NCI-H187 treated with DMSO at 0.1 percent for 48 hours (cell line): ENCODE data around the gene NXT1.
"Not testable (repeated sequence)": the region's sequence is repeated elsewhere in the genome, so short reads cannot be mapped to it uniquely, and the experiment has no call there.

Experiments used
- DNase-seq: peaks from one replicate; lab custom pipeline; 2025; lab: John Stamatoyannopoulos, UW

The NXT1 gene

GRCh38 chr20:23350196-23350903 is at the start of gene NXT1:
Gene NXT1 (plus strand): TSS chr20:23350791. CDS start chr20:23354042, 3,251 bp downstream.
- DNase-seq: peak; percentile 18

DNA sequence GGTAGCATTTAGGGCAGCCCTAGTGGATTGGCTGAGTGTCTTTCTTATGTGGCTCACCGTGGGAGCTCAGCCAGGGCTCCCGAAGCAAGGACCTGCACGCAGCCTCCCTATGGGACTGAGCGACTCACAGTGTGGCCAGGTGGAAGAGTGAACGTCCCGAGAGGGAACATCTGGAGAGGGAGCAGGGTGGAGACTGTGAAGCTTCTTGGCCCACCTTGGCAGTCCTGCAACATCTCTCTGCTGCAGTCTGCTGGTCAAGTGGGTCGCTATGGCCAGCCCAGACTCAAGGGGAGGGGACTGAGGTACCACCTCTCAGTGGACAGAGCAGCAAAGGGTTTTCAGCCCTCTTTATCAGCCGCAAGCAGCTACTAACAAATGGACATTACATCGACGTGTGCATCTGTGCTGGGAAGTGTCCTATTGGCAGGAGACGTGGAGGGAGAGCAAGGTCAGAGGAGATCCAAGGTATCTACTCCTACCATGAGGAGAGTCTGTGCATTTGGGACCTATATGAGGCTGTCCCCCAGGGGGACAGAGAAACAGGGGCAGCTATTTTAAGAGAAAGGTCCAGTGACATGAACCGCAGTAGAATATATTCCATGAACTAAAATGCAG is 49.0 kb upstream of the NXT1 start:
- DNase-seq: no peak

DNA sequence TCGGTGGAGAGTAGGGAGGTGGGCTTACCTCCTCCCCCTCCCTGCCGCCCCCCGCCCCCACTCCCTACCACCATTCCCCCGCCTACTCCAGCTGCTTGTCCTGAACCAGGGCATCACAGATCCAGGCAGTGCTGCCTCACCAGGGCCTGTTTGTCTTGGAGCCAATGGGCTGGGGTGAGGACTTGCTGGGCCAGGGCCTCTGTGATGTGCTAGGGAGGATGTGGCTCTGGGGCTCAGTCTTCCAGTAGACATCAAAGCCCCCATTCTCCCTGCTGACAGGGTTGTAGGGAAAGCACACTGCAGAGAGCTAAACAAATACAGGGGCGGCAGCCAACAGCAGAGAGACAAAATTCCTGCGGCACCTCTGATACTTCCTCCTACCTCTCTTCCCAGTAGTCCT is 48.2 kb upstream of the NXT1 start:
- no peak for DNase-seq

DNA sequence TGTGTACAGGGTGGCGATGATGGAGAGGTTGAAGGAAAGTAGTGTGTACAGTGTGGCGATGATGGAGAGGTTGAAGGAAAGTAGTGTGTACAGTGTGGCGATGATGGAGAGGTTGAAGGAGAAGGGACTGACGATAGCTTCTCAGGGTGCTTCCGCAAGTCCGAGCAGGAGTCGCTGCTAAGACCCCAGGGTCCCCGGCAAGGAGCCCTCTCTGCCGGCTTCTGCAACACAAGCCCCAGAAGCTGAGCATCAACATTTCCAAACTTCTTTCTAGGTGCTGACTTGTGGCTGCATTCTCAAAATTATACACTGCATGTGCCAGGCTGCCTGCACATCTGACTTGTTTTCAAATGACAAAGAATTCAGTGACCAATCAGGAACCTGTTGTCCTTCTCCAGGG is 47.8 kb upstream of the NXT1 start:
- no peak for DNase-seq

DNA sequence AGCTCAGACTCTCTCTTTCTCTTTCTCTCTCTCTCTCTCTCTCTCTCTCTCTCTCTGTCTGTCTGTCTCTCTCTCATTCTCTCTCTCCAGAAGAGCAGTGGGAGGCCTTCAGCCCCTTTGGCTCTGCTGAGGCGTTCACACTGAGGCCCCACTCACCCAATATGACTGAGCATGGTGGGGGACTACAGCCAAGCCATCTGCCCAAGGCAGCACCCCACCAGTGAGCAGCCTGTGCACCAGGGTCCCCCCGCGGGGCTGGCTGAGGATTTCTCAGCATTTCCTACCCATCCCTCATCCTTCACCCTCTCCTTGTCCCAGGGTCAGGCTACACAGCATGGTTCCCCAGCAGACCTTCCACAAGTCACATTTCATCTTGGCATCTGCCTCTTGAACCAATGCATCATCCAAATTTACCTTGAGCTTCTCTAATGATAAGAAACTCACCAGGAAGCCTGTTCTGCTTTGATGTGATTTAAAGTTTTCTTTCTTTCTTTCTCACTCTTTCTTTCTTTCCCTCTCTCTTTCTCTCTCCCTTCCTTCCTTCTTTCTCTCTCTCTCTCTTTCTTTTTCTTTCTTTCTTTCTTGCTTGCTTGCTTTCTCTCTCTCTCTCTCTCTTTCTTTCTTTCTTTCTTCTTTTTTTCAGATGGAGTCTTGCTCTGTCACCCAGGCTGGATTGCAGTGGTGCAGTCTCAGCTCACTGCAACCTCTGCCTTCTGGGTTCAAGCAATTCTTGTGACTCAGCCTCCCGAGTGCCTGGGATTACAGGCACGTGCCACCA is 47.1 kb upstream of the NXT1 start:
- no peak for DNase-seq

DNA sequence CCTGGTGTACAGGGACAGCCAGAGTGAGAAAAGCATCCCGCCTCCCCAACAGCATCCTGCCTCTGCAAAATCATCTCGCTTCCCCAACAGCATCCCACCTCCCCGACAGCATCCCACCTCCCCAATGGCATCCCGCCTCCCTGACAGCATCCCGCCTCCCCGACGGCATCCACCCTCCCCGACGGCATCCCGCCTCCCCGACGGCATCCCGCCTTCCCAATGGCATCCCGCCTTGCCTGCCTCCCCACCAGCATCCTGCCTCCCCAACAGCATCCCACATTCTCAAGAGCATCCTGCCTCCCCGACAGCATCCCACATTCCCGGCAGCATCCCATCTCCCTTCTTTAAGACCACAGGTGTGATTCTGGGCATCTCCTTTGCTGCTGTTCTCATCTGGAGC is 46.0 kb upstream of the NXT1 start:
- no peak for DNase-seq

DNA sequence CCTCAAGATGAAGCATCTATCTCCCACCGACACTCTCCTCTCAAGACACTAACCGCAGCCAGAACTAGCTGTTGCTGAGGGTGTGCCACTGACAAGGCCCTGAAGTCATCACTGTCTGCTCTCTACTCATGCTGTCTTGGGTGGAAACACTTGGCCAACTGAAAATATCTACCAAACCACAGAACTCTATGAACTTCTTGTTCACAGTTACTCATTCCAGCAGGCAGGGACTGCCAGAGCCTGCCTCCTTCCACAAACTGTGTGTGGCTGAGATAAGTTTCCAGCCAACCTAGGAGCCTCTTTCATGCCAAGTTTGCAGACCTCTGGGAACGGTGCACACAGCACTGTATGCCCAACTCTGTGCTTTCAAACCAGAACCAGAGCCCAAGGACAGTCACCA is 45.5 kb upstream of the NXT1 start:
- no peak for DNase-seq

GRCh38 chr20:23307393-23307792 is 43.2 kb upstream of the NXT1 start:
- not testable (repeated sequence) for DNase-seq

DNA sequence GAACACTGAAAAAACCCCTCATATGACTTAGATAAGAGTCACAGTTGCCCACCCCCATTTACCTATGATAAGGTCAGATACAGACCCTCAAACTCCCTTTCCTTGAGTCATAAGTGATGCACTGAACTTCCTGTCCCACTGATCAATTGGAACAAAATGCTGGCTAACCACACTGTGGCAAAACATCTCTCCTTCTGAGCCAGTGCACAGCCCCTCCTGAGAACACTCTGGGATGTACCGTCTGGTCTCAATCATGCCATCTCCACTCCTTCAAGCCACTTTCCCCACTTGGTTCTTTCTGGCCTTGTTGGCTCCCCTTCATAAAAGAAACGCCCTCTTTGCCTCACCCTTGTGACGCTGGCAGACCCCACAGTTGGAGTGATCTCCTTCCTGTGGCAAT is 42.6 kb upstream of the NXT1 start:
- no peak for DNase-seq

DNA sequence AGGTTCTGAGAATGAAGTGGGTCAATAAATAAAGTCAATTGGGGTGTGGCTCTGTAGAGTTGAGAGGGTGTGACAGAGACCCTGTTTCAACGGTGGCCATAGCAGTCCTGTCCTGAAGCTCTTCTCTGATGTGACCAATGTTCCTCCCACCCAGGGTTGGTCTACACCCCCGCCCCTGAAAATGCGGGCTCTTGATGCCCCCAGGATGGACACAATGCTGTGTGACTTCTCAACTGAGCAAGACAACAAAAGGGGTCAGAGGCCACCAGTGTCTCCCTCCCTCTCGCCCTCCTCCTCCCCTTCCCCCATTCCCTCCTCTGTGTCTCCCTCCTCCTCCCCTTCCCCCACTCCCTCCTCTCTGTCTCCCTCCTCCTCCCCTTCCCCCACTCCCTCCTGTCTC is 41.7 kb upstream of the NXT1 start:
- DNase-seq: no peak

DNA sequence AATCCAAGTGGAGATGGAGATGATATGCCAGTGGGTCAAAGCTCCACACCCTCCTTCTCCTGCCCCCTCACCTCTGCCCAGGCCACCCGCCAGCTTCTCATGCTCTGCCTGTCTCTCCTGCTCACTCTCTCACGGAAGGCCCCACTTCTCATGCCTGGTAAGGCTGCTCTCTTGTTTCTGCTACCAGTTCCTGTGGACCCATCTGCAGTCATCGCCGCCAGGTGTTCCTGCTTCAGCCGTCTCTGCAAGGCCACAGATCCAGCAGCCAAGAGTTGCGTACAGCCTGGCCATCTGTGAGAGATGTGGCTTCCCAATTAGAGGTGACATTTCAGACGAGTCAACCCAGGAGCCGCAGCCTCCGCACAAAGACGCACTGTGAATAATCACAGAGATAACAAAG is 40.8 kb upstream of the NXT1 start:
- no peak for DNase-seq

- DNase-seq: no peak
Observed at GRCh38 chr20:23311947-23312506, 38.6 kb upstream of the NXT1 start.

DNA sequence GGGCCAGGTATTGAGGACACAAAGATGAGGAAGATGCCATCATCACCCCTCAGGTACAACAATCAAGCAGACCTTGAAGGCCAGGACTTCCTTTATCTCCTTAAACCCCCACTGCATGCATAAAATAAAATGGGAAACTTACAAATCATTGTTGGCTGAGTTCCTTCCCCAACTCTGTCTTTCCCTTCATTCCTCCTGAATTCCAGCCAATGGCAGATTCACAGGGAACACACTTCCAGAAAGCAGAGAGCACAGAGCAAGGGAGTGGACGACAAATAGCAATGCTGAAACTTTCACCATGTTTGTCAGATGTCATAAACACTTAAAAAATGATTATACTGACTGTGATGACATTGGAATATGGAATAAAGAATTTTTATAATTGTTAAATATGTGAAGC is 37.3 kb upstream of the NXT1 start:
- no peak for DNase-seq

DNA sequence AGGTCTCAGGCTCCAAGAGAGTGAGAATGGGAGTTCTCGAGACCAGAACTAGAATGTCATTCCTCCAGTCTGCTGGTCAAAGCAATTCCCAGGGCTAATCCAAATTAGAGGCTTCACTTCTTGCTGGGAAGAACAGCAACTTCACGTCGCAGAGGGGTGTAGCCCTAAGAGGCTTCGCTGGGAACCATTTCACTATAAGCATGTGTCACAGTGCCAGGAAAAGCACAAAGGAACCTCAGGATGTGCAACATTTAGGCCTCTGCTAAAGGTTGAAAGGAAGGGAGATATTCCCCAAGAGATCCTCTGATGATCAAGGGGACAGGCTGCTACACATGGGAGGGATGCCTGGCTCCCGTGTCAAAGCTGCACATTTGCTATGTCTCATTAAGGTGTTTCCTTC is 35.9 kb upstream of the NXT1 start:
- no peak for DNase-seq

- DNase-seq: no peak
Observed at GRCh38 chr20:23315099-23315498, 35.5 kb upstream of the NXT1 start.

GRCh38 chr20:23316626-23317025 is 34.0 kb upstream of the NXT1 start:
- no peak for DNase-seq

GRCh38 chr20:23317081-23317480 is 33.5 kb upstream of the NXT1 start:
- no peak for DNase-seq

- DNase-seq: no peak
Observed at GRCh38 chr20:23318347-23318746, 32.2 kb upstream of the NXT1 start.

GRCh38 chr20:23320317-23320716 is 30.3 kb upstream of the NXT1 start:
- DNase-seq: no peak

- DNase-seq: no peak
Observed at GRCh38 chr20:23325107-23325506, 25.5 kb upstream of the NXT1 start.

GRCh38 chr20:23326774-23327173 is 23.8 kb upstream of the NXT1 start:
- no peak for DNase-seq

- DNase-seq: no peak
Observed at GRCh38 chr20:23327617-23328333, 22.8 kb upstream of the NXT1 start.
